Inflammatory macrophage treated with lipopolysaccharide for 1 hour (primary cell): ENCODE measurements around the gene TUFT1.
"Not testable (repeated sequence)": the region's sequence is repeated elsewhere in the genome, so short reads cannot be mapped to it uniquely, and the experiment has no call there.

Experiments
- DNase-seq, 2 donors: peaks; one replicate each; pipeline ENCODE4 v3.0.0-alpha.2; 2020 to 2022

The TUFT1 gene

DNA sequence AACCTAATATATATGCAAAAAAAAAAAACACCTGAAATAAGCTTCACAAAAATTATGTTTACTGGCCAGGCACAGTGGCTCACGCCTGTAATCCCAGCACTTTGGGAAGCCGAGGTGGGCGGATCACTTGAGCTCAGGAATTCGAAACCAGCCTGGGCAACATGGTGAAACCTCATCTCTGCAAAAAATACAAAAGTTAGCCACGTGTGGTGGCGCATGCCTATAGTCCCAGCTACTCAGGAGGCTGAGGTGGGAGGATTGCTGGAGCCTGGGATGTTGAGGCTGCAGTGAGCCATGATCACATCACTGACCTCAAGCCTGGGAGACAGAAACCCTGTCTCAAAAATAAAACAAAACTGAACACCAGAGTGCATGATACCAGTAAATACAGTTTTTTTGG, 78.9 kb downstream of the TUFT1 start:
- not testable (repeated sequence) for DNase-seq

DNA sequence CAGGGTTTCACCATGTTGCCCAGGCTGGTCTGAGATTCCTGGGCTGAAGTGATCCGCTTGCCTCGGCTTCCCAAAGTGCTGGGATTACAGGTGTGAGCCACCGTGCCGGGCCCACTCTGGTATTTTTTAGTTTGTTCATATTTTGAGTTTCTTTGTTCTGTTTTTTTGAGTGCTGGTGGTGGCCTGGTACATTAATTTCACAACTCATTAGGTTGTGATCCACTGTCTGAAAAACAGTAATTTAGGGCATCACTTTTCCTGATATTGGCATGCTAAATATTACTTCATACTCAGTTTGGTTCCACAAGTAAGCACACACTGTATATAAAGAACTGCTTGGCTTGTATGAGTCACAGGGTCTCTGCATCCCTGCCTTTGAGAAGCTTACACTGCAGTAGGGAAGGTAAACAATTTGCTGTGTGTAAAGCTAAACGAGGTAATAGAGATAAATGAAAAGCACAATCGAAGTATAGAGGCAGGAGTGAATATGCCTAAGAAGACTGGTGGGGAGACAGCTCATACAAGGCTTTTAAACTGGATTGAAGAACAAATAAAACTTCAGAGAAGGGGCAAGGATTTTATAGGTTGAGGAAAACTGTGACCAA, 79.5 kb downstream of the TUFT1 start:
- DNase-seq = no peak

DNA sequence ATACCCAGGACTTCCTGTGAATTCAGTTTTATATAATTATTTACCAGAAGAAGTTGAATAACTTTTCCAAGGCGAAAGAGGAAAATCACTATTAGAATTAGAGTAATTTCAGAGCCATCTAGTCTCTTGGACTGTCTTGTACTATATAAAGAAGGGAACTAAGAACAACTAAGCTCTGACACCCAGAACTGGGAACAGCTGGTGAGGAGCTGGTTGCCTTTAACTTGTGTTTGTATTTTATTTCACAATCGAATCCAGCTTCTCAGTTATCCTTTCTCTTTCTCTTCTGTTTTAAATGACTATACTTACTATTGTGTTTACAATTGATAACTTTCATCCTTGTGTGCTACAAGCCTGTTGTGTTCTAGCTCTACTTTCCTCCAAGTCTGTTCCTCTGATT, 80.2 kb downstream of the TUFT1 start:
- DNase-seq = peak; percentile 57 to 59

DNA sequence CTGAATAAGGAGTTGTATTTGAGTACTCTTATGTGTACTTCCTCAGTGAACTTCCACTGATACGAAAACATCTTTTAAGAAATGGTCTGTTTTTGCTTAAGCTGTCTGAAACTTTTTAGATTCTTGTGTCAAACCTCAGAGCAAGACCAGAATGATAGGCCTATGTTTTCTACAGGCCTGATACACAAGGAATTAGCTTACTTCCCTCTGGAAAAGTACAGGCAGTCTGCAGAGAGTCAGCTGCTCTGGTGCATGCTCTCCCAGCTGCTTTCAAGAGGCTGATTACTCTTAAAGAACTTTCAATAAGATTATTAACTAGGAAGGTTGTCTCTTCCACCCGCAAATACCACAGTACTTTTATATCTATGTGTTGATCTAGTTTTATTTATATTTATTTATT, 81.2 kb downstream of the TUFT1 start:
- peak in 1 of 2 donors; percentile 30 for DNase-seq

DNA sequence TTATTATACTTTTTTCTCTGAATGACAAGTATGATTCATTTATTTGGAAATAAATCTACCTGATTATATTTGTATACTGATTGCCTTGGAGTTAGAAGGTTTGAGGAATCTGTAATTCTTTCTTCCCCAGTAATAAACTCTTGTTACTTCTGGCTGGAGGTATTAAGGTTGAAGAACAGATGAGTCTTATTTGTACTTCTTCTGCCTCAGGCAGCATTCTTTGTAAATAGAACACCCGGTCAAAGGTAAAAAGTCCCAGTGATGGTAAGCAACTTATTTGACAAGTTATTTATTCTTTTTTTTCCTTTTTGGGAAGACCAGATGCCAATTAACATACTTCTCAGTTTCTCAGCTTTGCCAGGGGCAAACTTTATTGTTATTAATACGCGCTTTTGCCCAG, 84.7 kb downstream of the TUFT1 start:
- DNase-seq = no peak

DNA sequence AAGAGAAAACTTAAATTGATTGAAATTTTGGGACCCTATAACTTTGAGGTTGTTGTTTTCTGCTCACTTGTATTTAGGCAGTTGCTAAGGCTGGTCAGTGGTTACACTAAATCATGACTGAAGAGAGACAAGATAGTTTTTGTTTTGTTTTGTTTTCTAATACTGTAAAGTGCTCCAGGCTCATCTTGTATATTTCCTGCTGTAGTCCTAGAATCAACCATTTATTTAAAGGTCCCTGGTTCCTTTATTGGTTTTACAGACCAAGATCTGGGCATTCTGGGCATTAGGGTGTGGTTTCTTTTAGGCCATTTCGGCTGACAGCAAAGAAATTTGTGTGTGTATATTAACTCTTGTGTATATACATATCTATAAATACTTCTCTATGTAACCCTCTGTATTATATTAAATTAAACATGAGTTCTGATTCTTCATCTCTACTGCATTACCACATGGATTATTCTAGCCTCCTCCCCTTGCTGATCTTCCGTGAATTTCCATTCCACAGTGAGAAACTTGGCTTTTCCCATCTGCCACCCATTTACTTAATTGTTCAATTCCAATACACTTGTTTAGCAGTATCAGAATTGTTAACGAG, 86.7 kb downstream of the TUFT1 start:
- DNase-seq = no peak

DNA sequence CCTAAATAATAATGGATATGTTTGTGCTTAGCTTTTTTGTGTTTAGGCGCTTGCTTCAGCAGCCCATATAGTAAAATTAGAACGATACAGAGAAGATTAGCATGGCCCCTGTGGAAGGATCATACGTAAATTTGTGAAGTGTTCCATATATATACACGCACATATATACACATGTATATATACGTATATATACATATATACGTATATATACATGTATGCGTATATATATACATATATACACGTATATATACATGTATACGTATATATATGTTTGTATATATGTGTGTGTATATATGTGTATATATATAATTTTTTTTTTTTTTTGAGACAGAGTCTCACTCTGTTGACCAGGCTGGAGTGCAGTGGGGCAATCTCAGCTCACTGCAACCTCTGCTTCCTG, 89.2 kb downstream of the TUFT1 start:
- no peak for DNase-seq
